Breast epithelium (tissue), 3 donors: ENCODE measurements around the gene ZFHX2.
A peak's percentile ranks its signal among the peaks of the same experiment; 100 is the strongest.

Experiments
- CTCF ChIP-seq, 3 donors: fragments of 450-650 bp; IDR thresholded peaks; one replicate each; pipeline ENCODE4 v1.5.1; 2016 to 2017; ENCODE audit warnings: antibody characterized with exemption in 3 of 3, mild to moderate bottlenecking in 3 of 3, moderate library complexity in 3 of 3
- POLR2A ChIP-seq: fragments of 450-650 bp; IDR thresholded peaks from one replicate; pipeline ENCODE4 v1.6.1; 2016; ENCODE audit warnings: antibody characterized with exemption, mild to moderate bottlenecking, moderate library complexity
- POLR2AphosphoS5 ChIP-seq, 3 donors: sonication (generic); formaldehyde crosslinking; IDR thresholded peaks; one replicate each; pipeline ENCODE4 v1.6.1; 2017; ENCODE audit warnings: antibody characterized with exemption in 3 of 3

- peak in 2 of 3 donors; percentile 67 to 68 for TF ChIP-seq CTCF (IDR thresholded peaks at IDR 0.05)
- TF ChIP-seq POLR2AphosphoS5 (IDR thresholded peaks at IDR 0.05) = no peak
- no peak for TF ChIP-seq POLR2A
Observed at GRCh38 chr14:23539248-23540140, 12.1 kb downstream of the ZFHX2 start.
